ENCODE data around the gene CADPS2. TPM values are rescaled to one million over a fixed set of nuclear protein-coding genes. Genes with fewer than 3 reads are reported as not detected.
A peak's percentile ranks its signal among the peaks of the same experiment; 100 is the strongest.

Gene CADPS2
- total RNA-seq, 2 experiments from 2014 or later = not detected

DNA sequence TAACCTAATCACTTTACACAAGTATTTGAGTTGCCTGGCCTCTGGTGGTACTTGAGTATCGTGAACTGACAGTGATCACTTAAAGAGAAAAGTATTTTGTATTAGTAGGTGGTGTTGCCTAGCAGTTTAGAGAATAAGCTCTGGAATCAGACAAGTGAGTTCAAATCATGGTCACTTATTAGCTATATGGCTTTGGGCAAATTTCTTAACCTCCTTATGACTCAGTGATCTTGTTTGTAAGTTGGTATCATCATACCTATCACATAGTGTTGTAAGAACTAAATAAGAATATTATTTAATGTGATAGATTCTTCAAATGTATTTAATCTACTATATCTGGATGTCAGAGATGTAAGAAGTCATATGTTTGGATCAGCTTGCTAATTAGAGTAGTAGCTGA is 351.2 kb downstream of the CADPS2 start:
- Mint-ChIP-seq H3K27ac (no peak overlapping the region), H3K4me3 (no peak overlapping the region), H3K4me1 (ENCODE audit: low read depth) (no peaks in the 10 kb centered on the region), H3K36me3 (ENCODE audit: low read depth) (no peaks in the 10 kb centered on the region), H3K27me3 (no peaks in the 10 kb centered on the region), H3K9me3 (no peaks in the 10 kb centered on the region)
- POLR2A ChIA-PET = no interaction called here
- CTCF ChIA-PET = no interaction called here
- TF ChIP-seq, protein P1, sequence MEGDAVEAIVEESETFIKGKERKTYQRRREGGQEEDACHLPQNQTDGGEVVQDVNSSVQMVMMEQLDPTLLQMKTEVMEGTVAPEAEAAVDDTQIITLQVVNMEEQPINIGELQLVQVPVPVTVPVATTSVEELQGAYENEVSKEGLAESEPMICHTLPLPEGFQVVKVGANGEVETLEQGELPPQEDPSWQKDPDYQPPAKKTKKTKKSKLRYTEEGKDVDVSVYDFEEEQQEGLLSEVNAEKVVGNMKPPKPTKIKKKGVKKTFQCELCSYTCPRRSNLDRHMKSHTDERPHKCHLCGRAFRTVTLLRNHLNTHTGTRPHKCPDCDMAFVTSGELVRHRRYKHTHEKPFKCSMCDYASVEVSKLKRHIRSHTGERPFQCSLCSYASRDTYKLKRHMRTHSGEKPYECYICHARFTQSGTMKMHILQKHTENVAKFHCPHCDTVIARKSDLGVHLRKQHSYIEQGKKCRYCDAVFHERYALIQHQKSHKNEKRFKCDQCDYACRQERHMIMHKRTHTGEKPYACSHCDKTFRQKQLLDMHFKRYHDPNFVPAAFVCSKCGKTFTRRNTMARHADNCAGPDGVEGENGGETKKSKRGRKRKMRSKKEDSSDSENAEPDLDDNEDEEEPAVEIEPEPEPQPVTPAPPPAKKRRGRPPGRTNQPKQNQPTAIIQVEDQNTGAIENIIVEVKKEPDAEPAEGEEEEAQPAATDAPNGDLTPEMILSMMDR (IDR thresholded peaks at IDR 0.05) = no peak
- DNase-seq = no peak
- no peak for ATAC-seq
- intact Hi-C loops (cut with micrococcal nuclease) = no loop called here

DNA sequence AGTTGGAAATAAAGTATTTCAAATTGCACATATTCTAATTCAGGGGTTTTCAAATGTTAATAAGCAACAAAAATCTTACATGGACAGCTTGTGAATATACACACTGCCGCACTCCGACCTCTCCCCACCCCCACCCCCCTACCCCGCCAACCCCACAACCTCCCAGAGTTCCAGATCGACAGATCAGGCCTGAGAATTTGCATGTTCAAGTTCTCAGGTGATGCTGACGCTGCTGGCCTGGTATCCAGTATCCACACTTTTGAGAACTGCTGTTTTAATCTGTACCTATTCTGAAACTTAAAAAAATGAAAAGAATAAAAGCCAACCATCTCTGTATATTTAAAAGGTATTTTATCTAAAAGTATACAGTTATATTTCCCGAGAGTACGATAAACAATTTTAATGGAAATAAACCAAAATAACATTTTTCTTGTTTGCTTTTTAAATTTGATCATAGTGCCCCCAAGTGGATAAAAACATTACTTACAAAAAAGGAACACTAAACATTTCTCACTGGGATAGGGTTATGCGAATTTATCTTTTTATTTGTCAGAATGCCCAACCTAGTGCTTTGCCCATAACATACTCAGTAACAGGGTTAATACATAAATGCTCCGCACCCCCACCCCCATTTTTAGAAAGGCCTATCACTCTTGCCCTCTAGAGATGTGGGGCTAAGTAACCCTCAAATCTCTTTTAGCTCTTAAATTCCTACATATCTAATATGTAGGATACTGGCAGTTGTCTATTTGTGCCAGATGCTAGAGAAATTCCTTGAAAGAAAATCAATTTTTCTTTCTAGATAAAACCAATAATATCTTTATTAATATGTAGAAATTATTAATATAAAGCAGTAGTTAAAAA is 353.6 kb downstream of the CADPS2 start:
- intact Hi-C loops (cut with micrococcal nuclease) = loop anchor here (5.0 kb wide), 1 partner anchor 315 kb away; no protein-coding TSS in a partner anchor
- Mint-ChIP-seq H3K4me1 (ENCODE audit: low read depth) (no peaks in the 10 kb centered on the region), H3K4me3 (no peak overlapping the region), H3K36me3 (ENCODE audit: low read depth) (no peaks in the 10 kb centered on the region), H3K9me3 (no peaks in the 10 kb centered on the region), H3K27ac (no peak overlapping the region), H3K27me3 (no peaks in the 10 kb centered on the region)
- TF ChIP-seq, protein P1 (IDR thresholded peaks at IDR 0.05) = peak; percentile 29
- ChIA-PET POLR2A (interaction anchor here (1.1 kb wide), 1 partner anchor 454 kb away, joined by 3 read pairs; no protein-coding TSS in a partner anchor), CTCF (interaction anchor here (0.8 to 1.4 kb wide), 5 partner anchors 11 to 440 kb away, joined by 3 to 4 read pairs (median 3); no protein-coding TSS in a partner anchor)
- no peak for DNase-seq
- no peak for ATAC-seq

DNA sequence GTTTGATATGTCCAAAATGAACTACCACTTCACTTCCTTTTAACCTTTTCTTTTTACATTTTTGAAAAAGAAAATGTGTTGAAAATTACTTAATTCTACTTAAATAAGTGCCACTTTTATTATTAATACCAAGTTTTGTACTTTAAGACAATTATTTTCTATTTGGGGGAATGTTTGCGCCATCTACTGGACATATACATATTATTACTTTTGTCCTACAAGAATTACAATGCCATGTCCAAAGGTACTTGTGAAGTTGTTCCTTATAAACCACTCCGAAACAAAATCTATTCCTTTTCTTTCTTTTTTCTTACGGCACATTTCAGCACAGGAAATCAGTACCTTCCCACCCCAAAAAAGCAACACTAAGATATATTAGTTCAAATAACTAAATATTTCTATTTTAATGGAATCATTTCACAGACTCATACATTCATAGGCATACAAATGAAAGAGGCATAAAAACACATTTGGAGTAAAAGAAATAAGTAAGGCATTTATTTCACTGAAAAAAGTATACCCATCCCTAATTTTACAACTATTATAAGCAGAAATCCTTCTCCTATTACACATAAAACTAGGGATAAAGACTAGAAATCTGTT is 357.3 kb downstream of the CADPS2 start:
- intact Hi-C loops (cut with micrococcal nuclease) = no loop called here
- TF ChIP-seq, protein P1 (IDR thresholded peaks at IDR 0.05) = peak; percentile 49
- ATAC-seq (no peak), DNase-seq (no peak)
- no peaks in the 10 kb centered on the region for H3K4me1 Mint-ChIP-seq (ENCODE audit: low read depth)
- ChIA-PET POLR2A (no interaction called here), CTCF (interaction anchor here (0.8 to 1.3 kb wide), 3 partner anchors 13 to 935 kb away, joined by 3 to 9 read pairs (median 3); no protein-coding TSS in a partner anchor)
- no peak overlapping the region for H3K27ac Mint-ChIP-seq
- H3K27me3 Mint-ChIP-seq = no peaks in the 10 kb centered on the region
- no peaks in the 10 kb centered on the region for H3K9me3 Mint-ChIP-seq
- H3K36me3 Mint-ChIP-seq (ENCODE audit: low read depth) = no peaks in the 10 kb centered on the region
- no peak overlapping the region for H3K4me3 Mint-ChIP-seq

DNA sequence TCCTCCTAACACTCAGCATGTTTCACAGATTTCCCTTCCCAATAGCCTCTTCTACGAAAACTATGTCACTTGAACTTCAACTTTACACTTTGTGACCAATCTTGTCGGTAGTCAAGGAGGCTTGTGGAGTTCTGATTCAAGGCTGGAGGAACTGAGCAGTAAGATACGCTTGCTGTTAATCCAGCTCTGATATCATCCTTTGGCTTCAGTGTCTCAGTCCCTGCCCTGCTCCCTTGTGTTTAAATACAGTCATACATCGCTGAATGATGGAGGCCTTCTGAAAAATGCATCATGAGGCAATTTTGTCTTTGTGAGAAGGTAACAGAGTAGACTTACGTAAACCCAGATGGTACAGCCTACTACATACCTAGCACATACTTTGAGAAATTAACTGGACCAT is 360.9 kb downstream of the CADPS2 start:
- H3K27ac Mint-ChIP-seq = no peak overlapping the region
- no peaks in the 10 kb centered on the region for H3K36me3 Mint-ChIP-seq (ENCODE audit: low read depth)
- ChIA-PET POLR2A (no interaction called here), CTCF (no interaction called here)
- H3K4me1 Mint-ChIP-seq (ENCODE audit: low read depth) = no peaks in the 10 kb centered on the region
- H3K27me3 Mint-ChIP-seq = no peaks in the 10 kb centered on the region
- DNase-seq = no peak
- no peak for ATAC-seq
- intact Hi-C loops (cut with micrococcal nuclease) = no loop called here
- H3K9me3 Mint-ChIP-seq = no peaks in the 10 kb centered on the region
- TF ChIP-seq, protein P1 (IDR thresholded peaks at IDR 0.05) = no peak
- H3K4me3 Mint-ChIP-seq = no peak overlapping the region

DNA sequence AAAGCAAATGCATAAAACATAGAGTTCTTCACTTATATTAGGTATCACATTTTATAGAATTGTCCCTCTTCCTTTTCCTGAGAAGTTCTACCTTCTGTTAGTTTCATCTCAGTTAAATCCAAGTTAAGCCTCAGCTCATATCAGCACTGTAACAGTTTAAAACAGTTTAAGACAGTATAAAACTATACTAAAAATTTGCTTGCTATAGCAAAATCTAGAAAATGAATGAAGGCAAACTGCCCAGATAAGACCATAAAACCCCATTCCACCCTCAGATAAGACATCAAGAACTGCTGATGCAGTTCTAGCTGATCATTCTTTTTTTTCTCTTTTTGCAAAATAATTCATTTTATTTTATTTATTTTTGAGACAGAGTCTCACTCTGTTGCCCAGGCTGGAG is 364.5 kb downstream of the CADPS2 start:
- Mint-ChIP-seq H3K9me3 (no peaks in the 10 kb centered on the region), H3K4me3 (no peak overlapping the region), H3K27ac (no peak overlapping the region), H3K36me3 (ENCODE audit: low read depth) (no peaks in the 10 kb centered on the region), H3K4me1 (ENCODE audit: low read depth) (no peaks in the 10 kb centered on the region), H3K27me3 (no peaks in the 10 kb centered on the region)
- ChIA-PET CTCF (no interaction called here), POLR2A (no interaction called here)
- ATAC-seq (no peak), DNase-seq (no peak)
- TF ChIP-seq, protein P1 (IDR thresholded peaks at IDR 0.05) = no peak
- intact Hi-C loops (cut with micrococcal nuclease) = no loop called here

All from activated CD8-positive, alpha-beta T cell treated with anti-CD3 and anti-CD28 coated beads for 36 hours (primary cell).